ENCODE measurements around the gene KIRREL3.

DNA sequence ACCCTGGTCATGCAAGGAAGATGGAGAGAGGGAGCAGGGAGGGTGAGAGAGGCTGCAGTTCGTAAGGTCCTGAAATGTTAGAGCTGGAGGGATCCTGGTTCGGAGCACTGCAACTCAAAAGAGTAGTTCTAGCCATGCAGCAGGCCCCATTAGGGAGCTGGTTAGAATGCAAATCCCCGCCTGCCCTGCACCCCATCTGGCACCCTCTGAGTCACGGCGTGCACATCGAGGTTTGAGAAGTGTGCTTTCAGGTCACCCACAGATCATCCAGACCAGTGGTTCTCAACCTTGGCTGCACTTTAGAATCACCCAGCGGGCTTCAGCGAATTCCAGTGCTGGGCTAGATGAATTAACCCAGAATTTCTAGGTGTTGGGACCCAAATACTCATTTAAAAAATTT, 596.9 kb downstream of the KIRREL3 start:
- no peak for TF ChIP-seq EZH2 (IDR thresholded peaks at IDR 0.05; ENCODE audit: low read length, unreplicated experiment)
- TF ChIP-seq, protein P1, sequence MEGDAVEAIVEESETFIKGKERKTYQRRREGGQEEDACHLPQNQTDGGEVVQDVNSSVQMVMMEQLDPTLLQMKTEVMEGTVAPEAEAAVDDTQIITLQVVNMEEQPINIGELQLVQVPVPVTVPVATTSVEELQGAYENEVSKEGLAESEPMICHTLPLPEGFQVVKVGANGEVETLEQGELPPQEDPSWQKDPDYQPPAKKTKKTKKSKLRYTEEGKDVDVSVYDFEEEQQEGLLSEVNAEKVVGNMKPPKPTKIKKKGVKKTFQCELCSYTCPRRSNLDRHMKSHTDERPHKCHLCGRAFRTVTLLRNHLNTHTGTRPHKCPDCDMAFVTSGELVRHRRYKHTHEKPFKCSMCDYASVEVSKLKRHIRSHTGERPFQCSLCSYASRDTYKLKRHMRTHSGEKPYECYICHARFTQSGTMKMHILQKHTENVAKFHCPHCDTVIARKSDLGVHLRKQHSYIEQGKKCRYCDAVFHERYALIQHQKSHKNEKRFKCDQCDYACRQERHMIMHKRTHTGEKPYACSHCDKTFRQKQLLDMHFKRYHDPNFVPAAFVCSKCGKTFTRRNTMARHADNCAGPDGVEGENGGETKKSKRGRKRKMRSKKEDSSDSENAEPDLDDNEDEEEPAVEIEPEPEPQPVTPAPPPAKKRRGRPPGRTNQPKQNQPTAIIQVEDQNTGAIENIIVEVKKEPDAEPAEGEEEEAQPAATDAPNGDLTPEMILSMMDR (conservative IDR thresholded peaks at IDR 0.05; ENCODE audit: low read depth, low read length), result no peak

All from PC-3 (cell line).